ENCODE data around the gene ZNF500.
"Not testable (repeated sequence)": the region's sequence is repeated elsewhere in the genome, so short reads cannot be mapped to it uniquely, and the experiment has no call there.

Gene ZNF500

GRCh38 chr16:4746215-4746614 lies 20.7 kb downstream of the ZNF500 start:
- H3K27ac ChIP-seq (ENCODE audit: insufficient read depth, low read depth, low read length, poor library complexity, severe bottlenecking), result no peak overlapping the region
- no peaks in the 10 kb centered on the region for H3K36me3 ChIP-seq (ENCODE audit: control insufficient read depth, insufficient read depth, low read length)
- H3K9me3 ChIP-seq (ENCODE audit: control insufficient read depth, low read length), result no peaks in the 10 kb centered on the region
- H3K4me3 ChIP-seq (ENCODE audit: insufficient read depth, low read depth, low read length), result no peak overlapping the region
- peaks cover 15% of the 10 kb centered on the region for H3K4me1 ChIP-seq (ENCODE audit: control insufficient read depth, insufficient read depth, low read length)
- WGBS, 2 experiments, result 95 to 96% methylated on average over 8 of the region's 8 CpGs
- H3K27me3 ChIP-seq (ENCODE audit: control insufficient read depth, insufficient read depth, low read length, poor library complexity, severe bottlenecking), result no peaks in the 10 kb centered on the region

DNA sequence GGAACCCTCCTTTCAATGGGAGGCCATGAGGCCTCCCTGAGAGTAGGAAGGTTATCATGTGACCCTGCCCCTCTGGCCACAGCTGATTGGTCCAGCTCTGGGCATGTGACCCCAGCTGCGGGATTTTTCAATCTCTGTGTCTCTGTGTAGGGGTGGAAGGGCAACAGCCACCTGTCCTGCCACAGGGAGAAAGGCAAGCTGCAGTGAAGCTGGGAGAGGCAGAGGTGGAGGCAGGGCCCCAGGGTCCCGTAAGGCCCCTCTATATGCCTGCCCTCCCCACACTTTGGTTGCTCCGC lies 21.7 kb downstream of the ZNF500 start:
- 90% methylated on average over 3 of the region's 3 CpGs for WGBS, 2 experiments
- no peaks in the 10 kb centered on the region for H3K27me3 ChIP-seq (ENCODE audit: control insufficient read depth, insufficient read depth, low read length, poor library complexity, severe bottlenecking)

DNA sequence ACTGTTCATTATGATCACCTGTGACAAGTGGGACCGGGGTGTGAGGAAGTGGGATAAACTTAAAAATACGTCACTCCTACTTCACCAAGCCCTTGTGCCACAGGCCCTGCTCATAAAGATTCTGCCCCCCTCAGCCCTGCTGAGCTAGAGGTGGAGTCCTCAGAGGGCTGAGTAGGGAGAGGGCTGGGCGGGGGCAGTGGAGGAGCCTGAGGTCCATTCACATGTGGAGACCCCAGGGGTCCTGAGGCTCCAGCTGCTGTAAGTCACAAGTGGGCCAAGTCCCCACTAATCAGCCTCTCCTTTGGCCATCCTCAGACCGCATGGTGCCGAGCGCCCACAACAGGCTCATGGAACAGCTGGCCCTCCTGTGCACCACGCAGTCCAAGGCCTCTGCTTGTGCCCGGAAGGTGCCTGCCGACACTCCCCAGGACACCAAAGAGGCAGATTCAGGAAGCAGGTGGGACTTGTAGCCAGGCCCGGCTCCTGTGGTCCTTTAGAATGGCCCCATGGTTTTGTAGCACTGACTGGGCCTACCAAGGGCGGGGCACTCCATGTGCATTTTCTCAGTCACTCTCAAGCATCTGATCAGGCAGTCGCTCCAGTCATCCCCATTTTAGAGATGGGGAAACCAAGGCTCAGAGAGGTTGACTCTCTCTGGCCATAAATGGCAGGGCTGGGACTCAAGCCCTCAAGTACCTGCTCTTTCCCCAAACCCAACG lies 22.2 kb downstream of the ZNF500 start:
- H3K4me3 ChIP-seq (ENCODE audit: insufficient read depth, low read depth, low read length), result no peak overlapping the region
- H3K9me3 ChIP-seq (ENCODE audit: control insufficient read depth, low read length), result no peaks in the 10 kb centered on the region
- H3K4me1 ChIP-seq (ENCODE audit: control insufficient read depth, insufficient read depth, low read length), result peaks cover 15% of the 10 kb centered on the region
- 79 to 83% methylated on average over 11 to 13 of the region's 13 CpGs for WGBS, 2 experiments
- H3K36me3 ChIP-seq (ENCODE audit: control insufficient read depth, insufficient read depth, low read length), result no peaks in the 10 kb centered on the region
- no peaks in the 10 kb centered on the region for H3K27me3 ChIP-seq (ENCODE audit: control insufficient read depth, insufficient read depth, low read length, poor library complexity, severe bottlenecking)
- H3K27ac ChIP-seq (ENCODE audit: insufficient read depth, low read depth, low read length, poor library complexity, severe bottlenecking), result no peak overlapping the region

More for the DNA sequence above, 21.7 kb downstream of the ZNF500 start:
- Histone ChIP-seq H3K27ac (ENCODE audit: insufficient read depth, low read depth, low read length, poor library complexity, severe bottlenecking) (no peak overlapping the region), H3K4me3 (ENCODE audit: insufficient read depth, low read depth, low read length) (no peak overlapping the region), H3K9me3 (ENCODE audit: control insufficient read depth, low read length) (no peaks in the 10 kb centered on the region), H3K36me3 (ENCODE audit: control insufficient read depth, insufficient read depth, low read length) (no peaks in the 10 kb centered on the region), H3K4me1 (ENCODE audit: control insufficient read depth, insufficient read depth, low read length) (peaks cover 15% of the 10 kb centered on the region)

- Histone ChIP-seq H3K27me3 (ENCODE audit: control insufficient read depth, insufficient read depth, low read length, poor library complexity, severe bottlenecking) (no peaks in the 10 kb centered on the region), H3K4me1 (ENCODE audit: control insufficient read depth, insufficient read depth, low read length) (peaks cover 15% of the 10 kb centered on the region), H3K36me3 (ENCODE audit: control insufficient read depth, insufficient read depth, low read length) (no peaks in the 10 kb centered on the region), H3K4me3 (ENCODE audit: insufficient read depth, low read depth, low read length) (no peak overlapping the region), H3K9me3 (ENCODE audit: control insufficient read depth, low read length) (no peaks in the 10 kb centered on the region), H3K27ac (ENCODE audit: insufficient read depth, low read depth, low read length, poor library complexity, severe bottlenecking) (no peak overlapping the region)
- 75 to 82% methylated on average over 14 of the region's 14 CpGs for WGBS, 2 experiments
Observed at GRCh38 chr16:4743226-4743878, 23.6 kb downstream of the ZNF500 start.

DNA sequence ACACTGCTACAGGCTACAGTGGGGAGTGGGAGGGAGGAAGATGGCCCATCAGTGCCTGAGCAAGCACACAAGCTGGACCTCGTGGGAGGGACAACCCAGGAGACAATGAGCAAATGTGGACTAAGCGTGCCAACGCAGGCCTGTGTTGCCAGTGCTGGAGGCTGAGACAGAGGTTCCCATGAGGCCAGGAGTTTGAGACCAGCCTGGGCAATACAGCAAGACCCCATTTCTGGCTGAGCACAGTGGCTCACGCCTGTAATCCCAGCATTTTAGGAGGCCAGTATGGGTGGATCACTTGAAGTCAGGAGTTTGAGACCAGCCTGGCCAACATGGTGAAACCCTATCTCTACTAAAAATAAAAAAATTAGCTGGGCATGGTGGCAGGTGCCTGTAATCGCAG lies 28.6 kb downstream of the ZNF500 start:
- not testable (repeated sequence) for H3K27me3 ChIP-seq (ENCODE audit: control insufficient read depth, insufficient read depth, low read length, poor library complexity, severe bottlenecking); H3K4me3 ChIP-seq (ENCODE audit: insufficient read depth, low read depth, low read length); H3K27ac ChIP-seq (ENCODE audit: insufficient read depth, low read depth, low read length, poor library complexity, severe bottlenecking); H3K9me3 ChIP-seq (ENCODE audit: control insufficient read depth, low read length); H3K4me1 ChIP-seq (ENCODE audit: control insufficient read depth, insufficient read depth, low read length); H3K36me3 ChIP-seq (ENCODE audit: control insufficient read depth, insufficient read depth, low read length)
- 88 to 92% methylated on average over 5 of the region's 5 CpGs for WGBS, 2 experiments

DNA sequence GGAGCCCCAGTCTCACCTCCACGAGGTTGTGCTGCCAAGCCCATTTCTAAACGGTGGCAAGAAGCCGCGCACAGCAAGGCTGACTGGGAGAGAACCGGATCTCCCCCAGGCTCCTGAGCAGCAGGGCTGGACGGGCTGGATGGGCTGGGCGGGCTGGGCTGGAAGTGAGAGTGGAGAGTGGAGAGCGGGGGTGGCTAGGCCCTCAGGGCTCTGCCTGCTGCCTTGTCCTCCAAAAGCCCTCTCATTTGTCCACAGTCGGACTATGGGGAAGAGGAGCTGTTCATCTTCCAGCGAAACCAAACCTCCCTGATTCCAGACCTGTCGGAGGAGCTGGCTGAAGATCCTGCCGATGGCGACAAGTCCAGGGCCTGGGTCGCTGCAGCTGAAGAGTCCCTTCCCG lies 29.4 kb downstream of the ZNF500 start:
- H3K9me3 ChIP-seq (ENCODE audit: control insufficient read depth, low read length), result no peaks in the 10 kb centered on the region
- WGBS, 2 experiments, result 84 to 85% methylated on average over 15 of the region's 15 CpGs
- H3K4me3 ChIP-seq (ENCODE audit: insufficient read depth, low read depth, low read length), result no peak overlapping the region
- H3K27me3 ChIP-seq (ENCODE audit: control insufficient read depth, insufficient read depth, low read length, poor library complexity, severe bottlenecking), result no peaks in the 10 kb centered on the region
- H3K36me3 ChIP-seq (ENCODE audit: control insufficient read depth, insufficient read depth, low read length), result no peaks in the 10 kb centered on the region
- H3K27ac ChIP-seq (ENCODE audit: insufficient read depth, low read depth, low read length, poor library complexity, severe bottlenecking), result no peak overlapping the region
- no peaks in the 10 kb centered on the region for H3K4me1 ChIP-seq (ENCODE audit: control insufficient read depth, insufficient read depth, low read length)

GRCh38 chr16:4736546-4736945 lies 30.4 kb downstream of the ZNF500 start:
- no peaks in the 10 kb centered on the region for H3K36me3 ChIP-seq (ENCODE audit: control insufficient read depth, insufficient read depth, low read length)
- H3K27ac ChIP-seq (ENCODE audit: insufficient read depth, low read depth, low read length, poor library complexity, severe bottlenecking), result no peak overlapping the region
- WGBS, 2 experiments, result 90 to 92% methylated on average over 4 of the region's 4 CpGs
- H3K9me3 ChIP-seq (ENCODE audit: control insufficient read depth, low read length), result no peaks in the 10 kb centered on the region
- H3K4me3 ChIP-seq (ENCODE audit: insufficient read depth, low read depth, low read length), result no peak overlapping the region
- no peaks in the 10 kb centered on the region for H3K27me3 ChIP-seq (ENCODE audit: control insufficient read depth, insufficient read depth, low read length, poor library complexity, severe bottlenecking)
- no peaks in the 10 kb centered on the region for H3K4me1 ChIP-seq (ENCODE audit: control insufficient read depth, insufficient read depth, low read length)

DNA sequence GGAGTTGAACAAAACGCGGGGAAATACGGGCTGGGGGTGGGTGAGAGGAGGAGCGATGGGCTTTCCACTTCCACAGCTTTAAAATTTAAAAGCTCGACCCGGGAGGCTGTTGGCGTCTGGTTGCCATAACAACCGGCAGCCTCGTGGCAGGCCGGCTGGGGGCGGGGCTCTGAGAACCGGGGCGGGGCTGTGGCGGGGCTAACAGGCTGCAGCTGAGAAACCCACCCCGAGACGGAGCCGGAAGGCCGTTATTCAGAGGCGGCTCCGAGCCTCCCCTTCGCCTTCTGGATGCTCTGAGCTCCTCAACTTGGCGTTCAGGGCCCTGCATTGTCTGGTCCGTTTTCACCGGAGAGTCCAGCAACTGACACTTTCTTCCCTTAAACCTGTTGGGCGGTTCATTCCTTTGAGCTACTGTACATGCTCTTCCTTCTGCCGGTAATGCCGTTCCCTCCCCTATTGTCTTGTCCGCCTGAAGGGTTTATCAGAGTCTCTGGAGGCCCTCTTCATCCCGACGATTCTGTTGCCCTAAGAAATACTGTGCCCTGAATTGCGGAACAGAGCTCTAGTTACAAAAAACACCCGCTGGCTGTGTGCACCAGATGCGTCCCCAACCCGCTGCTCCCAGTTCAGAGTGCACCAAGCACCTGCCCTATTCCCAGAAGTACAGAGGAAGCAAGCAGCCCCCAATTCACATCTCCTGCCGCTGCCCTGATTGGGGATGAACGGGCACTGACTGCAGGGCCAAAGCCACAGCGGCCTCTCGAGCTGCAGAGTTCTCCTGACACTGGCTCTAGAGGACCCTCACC lies 32.0 kb downstream of the ZNF500 start:
- no peaks in the 10 kb centered on the region for H3K9me3 ChIP-seq (ENCODE audit: control insufficient read depth, low read length)
- H3K36me3 ChIP-seq (ENCODE audit: control insufficient read depth, insufficient read depth, low read length), result peaks cover 4% of the 10 kb centered on the region
- H3K27ac ChIP-seq (ENCODE audit: insufficient read depth, low read depth, low read length, poor library complexity, severe bottlenecking), result peak overlapping the region; percentile 94
- H3K4me1 ChIP-seq (ENCODE audit: control insufficient read depth, insufficient read depth, low read length), result no peaks in the 10 kb centered on the region
- 16 to 17% methylated on average over 38 of the region's 38 CpGs for WGBS, 2 experiments
- H3K27me3 ChIP-seq (ENCODE audit: control insufficient read depth, insufficient read depth, low read length, poor library complexity, severe bottlenecking), result no peaks in the 10 kb centered on the region
- peak overlapping the region; percentile 90 for H3K4me3 ChIP-seq (ENCODE audit: insufficient read depth, low read depth, low read length)

DNA sequence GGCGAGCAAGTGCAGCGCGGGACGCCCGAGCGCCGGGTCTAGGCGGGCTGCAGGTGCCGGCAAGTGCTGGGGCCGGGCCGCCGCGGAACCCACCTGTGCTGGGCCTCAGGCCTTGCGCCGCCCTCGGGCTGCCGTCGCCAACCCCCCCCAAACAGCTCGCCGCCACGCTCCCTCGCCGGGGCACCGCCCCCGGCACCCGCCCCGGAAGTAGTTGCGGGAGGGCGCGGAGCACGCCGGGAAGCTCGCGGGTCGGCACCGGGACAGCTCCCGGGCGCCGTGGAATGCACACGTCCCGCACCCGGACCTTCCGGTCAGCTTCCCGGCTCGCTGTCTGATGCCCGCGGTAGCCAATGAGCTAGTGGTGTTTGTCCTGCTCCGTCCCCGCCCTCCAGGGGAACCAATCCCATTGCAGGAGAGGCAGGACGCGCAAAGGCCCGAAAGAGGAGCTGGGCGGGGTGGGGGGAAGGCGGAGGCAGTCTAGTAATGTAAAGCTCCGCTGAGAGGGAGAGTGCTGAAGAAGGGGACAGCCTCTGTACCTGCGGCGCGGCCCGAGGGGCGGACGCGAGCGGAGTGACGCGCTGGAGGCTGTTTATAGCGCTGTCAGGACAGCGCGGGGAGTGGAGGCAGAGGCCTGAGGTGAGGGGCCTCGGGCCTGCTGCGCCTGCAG lies 32.8 kb downstream of the ZNF500 start, which contains the start of the genes ANKS3 and DNAAF8:
Gene ANKS3 (minus strand): TSS at position 209 of the 667 bp plus-strand sequence. CDS start 4,122 bp downstream, outside the sequence.
Gene DNAAF8 (plus strand): TSS at position 475 of the 667 bp plus-strand sequence. CDS start 1,978 bp downstream, outside the sequence.
- WGBS, 2 experiments, result 0% methylated on average over 70 of the region's 70 CpGs
- Histone ChIP-seq H3K36me3 (ENCODE audit: control insufficient read depth, insufficient read depth, low read length) (peaks cover 10% of the 10 kb centered on the region), H3K27me3 (ENCODE audit: control insufficient read depth, insufficient read depth, low read length, poor library complexity, severe bottlenecking) (no peaks in the 10 kb centered on the region), H3K9me3 (ENCODE audit: control insufficient read depth, low read length) (no peaks in the 10 kb centered on the region), H3K4me1 (ENCODE audit: control insufficient read depth, insufficient read depth, low read length) (no peaks in the 10 kb centered on the region), H3K27ac (ENCODE audit: insufficient read depth, low read depth, low read length, poor library complexity, severe bottlenecking) (peak within 1 kb of the TSS; percentile 94), H3K4me3 (ENCODE audit: insufficient read depth, low read depth, low read length) (peak within 1 kb of the TSS; percentile 90)

- 0% methylated on average over 19 of the region's 19 CpGs for WGBS, 2 experiments
- Histone ChIP-seq H3K27ac (ENCODE audit: insufficient read depth, low read depth, low read length, poor library complexity, severe bottlenecking) (peak overlapping the region; percentile 94), H3K4me1 (ENCODE audit: control insufficient read depth, insufficient read depth, low read length) (no peaks in the 10 kb centered on the region), H3K9me3 (ENCODE audit: control insufficient read depth, low read length) (no peaks in the 10 kb centered on the region), H3K36me3 (ENCODE audit: control insufficient read depth, insufficient read depth, low read length) (peaks cover 10% of the 10 kb centered on the region), H3K4me3 (ENCODE audit: insufficient read depth, low read depth, low read length) (peak overlapping the region; percentile 90), H3K27me3 (ENCODE audit: control insufficient read depth, insufficient read depth, low read length, poor library complexity, severe bottlenecking) (no peaks in the 10 kb centered on the region)
Observed at GRCh38 chr16:4733747-4734062, 33.3 kb downstream of the ZNF500 start.
